GM19455 (cell line): Measurements from ENCODE around the gene MYOF.
"Not testable (repeated sequence)": the region's sequence is repeated elsewhere in the genome, so short reads cannot be mapped to it uniquely, and the experiment has no call there.

ENCODE experiments used
- ATAC-seq: cut with Tn5 transposase; IDR thresholded peaks from one replicate; pipeline ENCODE4 v1.9.1; 2021; ENCODE audit not compliant: unreplicated experiment

Gene MYOF

GRCh38 chr10:93456480-93456879 lies 25.7 kb downstream of the MYOF start:
- no peak for ATAC-seq

- no peak for ATAC-seq
Observed at GRCh38 chr10:93454736-93455135, 27.4 kb downstream of the MYOF start.

- no peak for ATAC-seq
Observed at GRCh38 chr10:93454146-93454545, 28.0 kb downstream of the MYOF start.

- ATAC-seq, result no peak
Observed at GRCh38 chr10:93452143-93452542, 30.0 kb downstream of the MYOF start.

- ATAC-seq, result no peak
Observed at GRCh38 chr10:93451244-93451947, 30.7 kb downstream of the MYOF start.

GRCh38 chr10:93447970-93448369 lies 34.2 kb downstream of the MYOF start:
- ATAC-seq, result no peak

- ATAC-seq, result no peak
Observed at GRCh38 chr10:93447019-93447418, 35.1 kb downstream of the MYOF start.

- no peak for ATAC-seq
Observed at GRCh38 chr10:93445978-93446720, 36.0 kb downstream of the MYOF start.

- ATAC-seq, result no peak
Observed at GRCh38 chr10:93445097-93445960, 36.8 kb downstream of the MYOF start.

- no peak for ATAC-seq
Observed at GRCh38 chr10:93443481-93443880, 38.7 kb downstream of the MYOF start.

GRCh38 chr10:93442721-93443120 lies 39.4 kb downstream of the MYOF start:
- ATAC-seq, result not testable (repeated sequence)

GRCh38 chr10:93440591-93441091 lies 41.5 kb downstream of the MYOF start:
- no peak for ATAC-seq

- no peak for ATAC-seq
Observed at GRCh38 chr10:93438613-93439253, 43.4 kb downstream of the MYOF start.

GRCh38 chr10:93437946-93438612 lies 44.1 kb downstream of the MYOF start:
- no peak for ATAC-seq

- no peak for ATAC-seq
Observed at GRCh38 chr10:93437086-93437945, 44.8 kb downstream of the MYOF start.

- ATAC-seq, result no peak
Observed at GRCh38 chr10:93436591-93437085, 45.5 kb downstream of the MYOF start.

- ATAC-seq, result no peak
Observed at GRCh38 chr10:93435621-93436397, 46.3 kb downstream of the MYOF start.

GRCh38 chr10:93434991-93435491 lies 47.1 kb downstream of the MYOF start:
- ATAC-seq, result no peak
